Measurements from ENCODE around the gene MIA3.
"Not testable (repeated sequence)": the region's sequence is repeated elsewhere in the genome, so short reads cannot be mapped to it uniquely, and the experiment has no call there.

The MIA3 gene, protein sequence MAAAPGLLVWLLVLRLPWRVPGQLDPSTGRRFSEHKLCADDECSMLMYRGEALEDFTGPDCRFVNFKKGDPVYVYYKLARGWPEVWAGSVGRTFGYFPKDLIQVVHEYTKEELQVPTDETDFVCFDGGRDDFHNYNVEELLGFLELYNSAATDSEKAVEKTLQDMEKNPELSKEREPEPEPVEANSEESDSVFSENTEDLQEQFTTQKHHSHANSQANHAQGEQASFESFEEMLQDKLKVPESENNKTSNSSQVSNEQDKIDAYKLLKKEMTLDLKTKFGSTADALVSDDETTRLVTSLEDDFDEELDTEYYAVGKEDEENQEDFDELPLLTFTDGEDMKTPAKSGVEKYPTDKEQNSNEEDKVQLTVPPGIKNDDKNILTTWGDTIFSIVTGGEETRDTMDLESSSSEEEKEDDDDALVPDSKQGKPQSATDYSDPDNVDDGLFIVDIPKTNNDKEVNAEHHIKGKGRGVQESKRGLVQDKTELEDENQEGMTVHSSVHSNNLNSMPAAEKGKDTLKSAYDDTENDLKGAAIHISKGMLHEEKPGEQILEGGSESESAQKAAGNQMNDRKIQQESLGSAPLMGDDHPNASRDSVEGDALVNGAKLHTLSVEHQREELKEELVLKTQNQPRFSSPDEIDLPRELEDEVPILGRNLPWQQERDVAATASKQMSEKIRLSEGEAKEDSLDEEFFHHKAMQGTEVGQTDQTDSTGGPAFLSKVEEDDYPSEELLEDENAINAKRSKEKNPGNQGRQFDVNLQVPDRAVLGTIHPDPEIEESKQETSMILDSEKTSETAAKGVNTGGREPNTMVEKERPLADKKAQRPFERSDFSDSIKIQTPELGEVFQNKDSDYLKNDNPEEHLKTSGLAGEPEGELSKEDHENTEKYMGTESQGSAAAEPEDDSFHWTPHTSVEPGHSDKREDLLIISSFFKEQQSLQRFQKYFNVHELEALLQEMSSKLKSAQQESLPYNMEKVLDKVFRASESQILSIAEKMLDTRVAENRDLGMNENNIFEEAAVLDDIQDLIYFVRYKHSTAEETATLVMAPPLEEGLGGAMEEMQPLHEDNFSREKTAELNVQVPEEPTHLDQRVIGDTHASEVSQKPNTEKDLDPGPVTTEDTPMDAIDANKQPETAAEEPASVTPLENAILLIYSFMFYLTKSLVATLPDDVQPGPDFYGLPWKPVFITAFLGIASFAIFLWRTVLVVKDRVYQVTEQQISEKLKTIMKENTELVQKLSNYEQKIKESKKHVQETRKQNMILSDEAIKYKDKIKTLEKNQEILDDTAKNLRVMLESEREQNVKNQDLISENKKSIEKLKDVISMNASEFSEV (N-terminal part only)

DNA sequence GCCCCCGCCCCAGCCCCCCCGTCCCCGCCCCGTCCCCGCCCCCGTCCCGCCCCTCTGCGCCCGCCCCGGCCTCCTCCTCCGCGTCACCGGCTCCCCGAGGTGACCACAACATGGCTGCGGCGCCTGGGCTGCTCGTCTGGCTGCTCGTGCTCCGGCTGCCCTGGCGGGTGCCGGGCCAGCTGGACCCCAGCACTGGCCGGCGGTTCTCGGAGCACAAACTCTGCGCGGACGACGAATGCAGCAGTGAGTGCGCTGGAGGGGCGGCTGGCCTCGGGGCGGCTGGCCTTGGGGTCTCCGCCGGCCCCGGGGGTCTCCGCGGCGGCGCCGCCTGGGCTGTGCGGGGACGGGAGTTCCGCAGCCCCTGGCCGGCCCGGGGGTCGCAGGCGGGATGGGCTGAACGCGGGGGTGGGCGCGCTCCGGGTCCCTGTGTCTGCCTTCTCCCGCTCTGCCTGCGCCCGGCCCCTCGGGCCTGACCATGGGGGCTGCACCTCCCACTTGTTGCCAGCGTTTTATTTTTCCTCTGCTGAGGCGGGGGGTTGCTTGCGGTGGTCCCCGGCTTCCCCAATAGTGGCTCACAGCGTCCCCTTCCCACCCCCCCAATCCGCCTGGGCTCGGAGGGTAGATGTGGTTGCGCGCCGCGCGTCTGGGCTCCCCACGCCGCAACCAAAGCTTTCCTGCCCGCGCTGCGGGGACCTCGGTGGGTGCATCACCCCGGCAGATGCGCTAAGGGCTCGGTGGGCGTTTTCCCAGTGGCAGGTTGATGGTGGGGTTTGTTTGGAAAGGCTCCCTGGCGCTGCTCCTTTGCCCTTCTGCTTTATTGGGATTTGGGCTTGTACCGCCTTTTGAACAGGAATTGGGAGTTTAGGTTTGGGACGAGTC, at the start of gene MIA3:
MIA3 (plus strand) TSS at position 97 of the 879 bp plus-strand sequence; CDS start at position 111, 14 bp downstream.
- DNase-seq, result peak; percentile 84

GRCh38 chr1:222570837-222571236, 47.1 kb upstream of the MIA3 start:
- DNase-seq, result no peak

DNA sequence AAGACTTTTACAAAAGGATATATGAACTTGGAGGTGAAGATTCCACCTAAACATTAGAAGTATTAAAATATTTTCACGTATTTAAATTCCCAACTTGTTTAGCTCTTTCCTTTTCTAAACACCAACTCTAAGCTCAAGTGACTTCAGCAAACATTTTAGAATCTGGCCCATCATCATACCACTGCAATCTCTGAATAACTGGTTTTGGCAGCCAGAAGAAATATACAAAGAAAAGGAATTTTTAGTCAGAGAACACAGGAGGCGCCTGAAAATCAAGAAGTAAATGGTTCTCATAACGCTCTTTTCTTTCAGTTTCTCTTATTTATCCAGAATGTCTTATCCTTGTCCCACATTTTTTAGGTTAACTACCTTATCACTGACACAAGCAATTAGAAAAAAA, 38.6 kb upstream of the MIA3 start:
- no peak for DNase-seq

DNA sequence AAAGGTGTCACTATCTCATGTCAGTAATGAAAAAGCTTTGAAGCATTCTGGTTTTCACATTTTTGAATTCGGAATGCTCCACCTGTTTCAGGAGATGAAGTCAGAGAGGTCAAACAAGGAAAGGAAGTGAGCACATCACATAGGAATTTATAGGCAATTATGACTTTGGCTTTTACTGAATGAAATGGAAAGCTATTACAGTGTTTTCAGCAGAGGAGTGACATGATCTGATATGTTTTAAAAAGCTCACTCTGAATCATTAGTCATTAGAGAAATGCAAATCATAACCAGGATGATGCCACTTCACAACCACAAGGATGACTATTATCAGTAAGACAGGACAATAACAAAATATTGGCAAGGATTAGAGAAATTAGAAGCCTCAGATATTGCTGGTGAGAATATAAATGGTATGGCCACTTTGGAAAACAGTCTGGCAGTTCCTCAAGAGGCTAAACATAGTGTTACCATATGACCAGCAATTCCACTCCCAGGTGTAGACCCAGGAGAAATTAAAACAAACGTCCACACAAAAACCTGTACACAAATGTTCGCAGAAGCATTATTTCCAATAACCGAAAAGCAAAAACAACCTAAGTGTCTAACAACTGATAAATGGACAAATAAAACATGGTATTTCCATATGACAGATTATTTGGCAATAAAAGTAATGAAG, 35.7 kb upstream of the MIA3 start:
- DNase-seq, result no peak

DNA sequence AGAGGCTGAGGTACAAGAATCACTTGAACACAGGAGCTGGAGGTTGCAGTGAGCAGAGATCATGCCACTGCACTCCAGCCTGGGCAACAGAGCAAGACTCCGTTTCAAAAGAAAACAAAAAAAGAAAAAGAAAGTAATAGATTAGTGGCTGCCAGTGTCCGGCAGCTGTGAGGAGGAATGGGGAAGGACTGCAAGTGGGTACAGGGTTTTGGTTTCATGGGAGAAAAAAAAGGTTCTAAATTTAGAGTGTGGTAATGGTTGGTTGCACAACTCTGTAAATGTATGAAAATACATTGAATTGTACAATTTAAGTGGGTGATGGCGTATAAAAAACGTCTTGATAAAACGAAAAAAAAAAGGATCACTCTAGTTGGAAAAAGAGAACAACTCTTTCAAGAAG, 34.8 kb upstream of the MIA3 start:
- DNase-seq, result no peak

- DNase-seq, result no peak
Measured at GRCh38 chr1:222586842-222587241, 31.1 kb upstream of the MIA3 start.

- DNase-seq, result no peak
Measured at GRCh38 chr1:222588135-222588534, 29.8 kb upstream of the MIA3 start.

- peak; percentile 77 for DNase-seq
Measured at GRCh38 chr1:222589462-222590302, 28.2 kb upstream of the MIA3 start, which contains the start of gene TAF1A. Gene TAF1A (minus strand): TSS chr1:222589933.

- DNase-seq, result no peak
Measured at GRCh38 chr1:222592171-222592570, 25.7 kb upstream of the MIA3 start.

DNA sequence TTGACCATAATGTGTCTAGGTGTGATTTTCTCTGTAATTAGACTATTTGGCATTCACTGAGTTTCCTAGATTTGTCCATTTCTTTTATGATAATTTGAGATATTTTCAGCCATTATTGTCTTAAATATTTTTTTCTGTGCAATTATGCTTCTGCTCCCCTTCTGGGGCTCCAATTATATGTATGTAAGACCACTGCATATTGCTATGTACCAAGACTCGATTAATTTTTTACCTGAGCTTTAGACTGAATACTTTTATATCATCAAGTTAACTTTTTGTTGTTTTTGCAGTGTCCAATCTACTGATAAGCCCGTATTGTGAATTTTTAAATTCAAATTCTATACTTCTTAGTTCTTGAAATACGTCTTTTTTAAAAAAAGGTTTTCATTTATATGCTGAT, 23.1 kb upstream of the MIA3 start:
- no peak for DNase-seq

DNA sequence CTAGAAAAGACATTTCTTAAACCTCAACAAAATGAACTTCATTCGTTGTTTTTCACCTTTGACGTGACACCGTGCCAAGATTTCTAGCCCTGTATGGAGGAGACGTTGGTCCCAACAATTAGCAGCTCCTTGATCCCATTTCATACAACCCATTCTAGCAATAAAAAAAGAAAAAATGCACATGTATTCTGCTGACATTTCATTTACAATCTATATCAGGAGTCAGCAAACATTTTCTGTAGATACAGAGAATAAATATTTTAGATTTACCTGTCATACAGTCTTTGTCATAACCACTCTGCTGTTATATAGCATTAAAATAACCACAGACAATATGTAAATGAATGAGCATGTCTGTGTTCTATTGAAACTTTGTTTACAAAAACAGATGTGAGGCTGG, 21.2 kb upstream of the MIA3 start:
- no peak for DNase-seq

DNA sequence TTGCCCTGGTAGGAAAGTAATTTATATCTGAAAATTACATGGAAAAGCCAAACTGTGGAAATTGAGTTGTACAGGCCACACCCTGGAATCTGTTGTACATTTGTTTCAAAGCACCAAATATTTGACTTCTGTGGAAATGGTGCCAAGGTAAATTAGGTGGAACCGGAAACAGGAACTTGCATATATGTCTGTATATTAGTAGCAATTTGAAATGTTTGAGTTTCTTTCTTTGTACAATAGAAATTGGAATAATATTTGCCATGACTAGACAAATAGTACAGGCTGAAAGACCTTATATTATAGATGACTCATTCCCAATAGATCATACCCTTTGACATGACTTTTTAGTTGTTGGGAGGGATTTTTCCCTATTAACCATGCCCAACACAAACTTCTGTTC, 17.6 kb upstream of the MIA3 start:
- DNase-seq, result no peak

- no peak for DNase-seq
Measured at GRCh38 chr1:222601257-222601656, 16.6 kb upstream of the MIA3 start.

- no peak for DNase-seq
Measured at GRCh38 chr1:222606757-222607156, 11.1 kb upstream of the MIA3 start.

DNA sequence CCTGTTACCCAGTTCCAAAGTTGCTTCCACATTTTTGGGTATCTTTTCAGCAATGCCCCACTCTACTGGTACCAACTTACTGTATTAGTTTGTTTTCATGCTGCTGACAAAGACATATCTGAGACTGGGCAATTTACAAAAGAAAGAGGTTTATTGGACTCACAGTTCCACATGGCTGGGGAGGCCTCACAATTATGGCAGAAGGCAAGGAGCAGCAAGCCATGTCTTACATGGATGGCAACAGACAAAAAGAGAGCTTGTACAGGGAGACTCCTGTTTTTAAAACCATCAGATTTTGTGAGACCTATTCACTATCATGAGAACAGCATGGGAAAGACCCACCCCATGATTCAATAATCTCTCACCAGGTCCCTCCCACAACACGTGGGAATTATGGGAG, 8.8 kb upstream of the MIA3 start:
- not testable (repeated sequence) for DNase-seq

DNA sequence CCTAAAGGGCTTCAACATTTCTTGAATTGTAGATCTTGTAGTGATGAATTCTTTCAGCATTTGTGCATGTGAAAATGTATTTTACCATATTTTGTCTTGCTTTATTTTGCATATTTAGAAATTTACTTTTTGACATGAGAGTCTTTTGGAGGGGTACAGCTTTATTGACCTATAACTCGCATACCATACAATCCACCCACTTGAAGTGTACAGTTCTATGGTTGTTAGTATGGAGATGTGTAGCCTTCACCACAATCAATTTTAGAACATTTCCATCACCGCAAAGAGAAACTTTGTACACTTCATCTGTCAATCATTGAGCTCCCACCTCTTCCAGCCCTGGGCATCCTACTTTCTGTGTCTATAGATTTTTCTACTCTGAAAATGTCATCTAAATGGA, 7.2 kb upstream of the MIA3 start:
- no peak for DNase-seq

DNA sequence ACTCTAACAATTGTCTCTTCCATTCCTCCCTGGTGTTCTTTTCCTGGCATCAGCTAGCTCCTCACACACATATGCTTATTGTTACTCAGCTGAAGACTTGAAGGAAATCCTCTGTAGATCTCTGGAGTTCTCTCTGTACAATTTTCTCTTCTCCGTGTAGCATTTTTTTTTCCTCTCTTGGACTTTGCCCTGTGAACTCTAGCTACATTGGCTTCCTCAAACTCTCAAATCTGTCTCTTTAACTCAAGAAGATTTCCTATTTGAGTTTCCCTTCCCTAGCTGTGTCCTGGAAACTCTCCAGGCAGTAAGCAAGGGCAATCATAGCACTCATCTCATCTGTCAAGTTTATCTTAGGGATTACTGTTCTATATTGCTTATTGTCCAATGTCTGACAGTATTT, 4.3 kb upstream of the MIA3 start:
- DNase-seq, result no peak

GRCh38 chr1:222616525-222616924, 1.4 kb upstream of the MIA3 start:
- DNase-seq, result no peak

DNA sequence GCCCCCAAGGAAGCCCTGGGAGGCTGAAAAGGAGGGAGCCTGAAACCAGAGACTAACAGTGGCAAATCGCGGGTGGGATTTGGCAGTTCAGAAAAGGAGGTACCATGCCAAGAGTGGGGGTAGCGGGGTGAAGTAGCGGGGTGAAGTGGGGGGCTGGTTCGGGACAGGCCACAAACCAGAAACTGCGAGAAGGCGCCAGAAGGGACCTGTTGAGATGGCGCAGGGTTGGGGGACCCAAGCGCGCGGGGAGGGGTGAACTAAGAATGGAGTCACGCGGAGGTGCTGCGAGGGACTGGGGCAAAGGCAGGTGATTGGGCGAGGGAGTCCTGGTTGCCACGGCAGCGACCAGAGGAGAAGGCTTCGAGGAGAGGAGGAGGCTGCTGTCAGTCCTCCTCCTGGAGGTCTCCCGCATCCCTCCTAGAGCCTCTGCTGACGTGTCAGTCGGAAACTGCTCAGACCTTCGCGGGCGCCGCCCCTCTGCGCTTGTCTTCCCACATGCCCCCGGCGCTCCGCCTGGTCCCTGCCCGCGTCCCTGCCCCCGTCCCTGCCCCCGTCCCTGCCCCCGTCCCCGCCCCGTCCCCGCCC, 438 bp upstream of the MIA3 start:
- DNase-seq, result peak; percentile 96
